IMR-90 (cell line): ENCODE measurements around the gene MRS2. TPM values are rescaled to one million over a fixed set of nuclear protein-coding genes. Genes with fewer than 3 reads are reported as not detected.

ENCODE experiments used
- ATAC-seq: fragments of 200-7000 bp; cut with Tn5 transposase; 2 replicates; pipeline ENCODE4 v1.9.1; 2020; ENCODE audit warnings: low read depth, mild to moderate bottlenecking, moderate library complexity
- BruUV-seq: library from RNA; stranded (reverse); fragments of 400-500 nt; replicated peaks from 2 replicates; lab custom pipeline; 2021; lab: Mats Ljungman, UMichigan
- CTCF ChIA-PET: fragments of 300-600 bp; formaldehyde crosslinking; extraction: SDS; loops from one replicate; lab custom pipeline; 2021; ENCODE audit warnings: antibody characterized with exemption; lab: Yijun Ruan, JAX
- POLR2A ChIA-PET: fragments of 300-600 bp; sonication (Branson Sonifier 250); formaldehyde crosslinking; loops from one replicate; lab custom pipeline; 2022; ENCODE audit warnings: antibody characterized with exemption; ENCODE audit not compliant: unreplicated experiment; lab: Charles Lee
- DNase-seq: peaks from one replicate; pipeline ENCODE4 v3.0.0; 2013
- H2AFZ ChIP-seq: replicated peaks from 2 replicates; pipeline ENCODE3; 2013; ENCODE audit warnings: low read length, mild to moderate bottlenecking; ENCODE audit not compliant: poor library complexity
- H2AK5ac ChIP-seq: 2 replicates; pipeline ENCODE4 v1.6.1; 2013; ENCODE audit warnings: low read depth, low read length, inconsistent platforms
- H2AK9ac ChIP-seq: replicated peaks from 2 replicates; pipeline ENCODE3; 2013; ENCODE audit warnings: mild to moderate bottlenecking, low read depth, low read length, moderate library complexity; ENCODE audit not compliant: poor library complexity
- H2BK120ac ChIP-seq: 2 replicates; pipeline ENCODE4 v1.6.1; 2013; ENCODE audit warnings: low read depth, low read length, inconsistent platforms
- H2BK15ac ChIP-seq: 3 replicates; pipeline ENCODE4 v1.6.1; 2013; ENCODE audit warnings: low read depth, low read length, inconsistent platforms
- H2BK20ac ChIP-seq: 2 replicates; pipeline ENCODE4 v1.6.1; 2013; ENCODE audit warnings: low read depth, mild to moderate bottlenecking, inconsistent platforms, low read length, moderate library complexity
- H2BK5ac ChIP-seq: 2 replicates; pipeline ENCODE4 v1.6.1; 2013; ENCODE audit warnings: mild to moderate bottlenecking, low read depth, low read length, inconsistent platforms; ENCODE audit not compliant: poor library complexity, severe bottlenecking
- H3K14ac ChIP-seq: replicated peaks from 2 replicates; pipeline ENCODE4 v1.6.1; 2013; ENCODE audit warnings: low read depth, low read length, inconsistent platforms
- H3K18ac ChIP-seq: 2 replicates; pipeline ENCODE4 v1.6.1; 2013; ENCODE audit warnings: low read depth, low read length, control low read depth
- H3K23ac ChIP-seq: 2 replicates; pipeline ENCODE4 v1.6.1; 2013; ENCODE audit warnings: low read depth, low read length, inconsistent platforms
- H3K27ac ChIP-seq: 2 replicates; pipeline ENCODE4 v1.5.1; 2013; ENCODE audit warnings: mild to moderate bottlenecking, control low read depth, low read length; ENCODE audit not compliant: insufficient read depth
- H3K27me3 ChIP-seq: 2 replicates; pipeline ENCODE4 v1.6.1; 2013; ENCODE audit warnings: low read length; ENCODE audit not compliant: control insufficient read depth, insufficient read depth
- H3K36me3 ChIP-seq: 2 replicates; pipeline ENCODE4 v1.6.1; 2013; ENCODE audit warnings: low read length, mixed read lengths; ENCODE audit not compliant: control insufficient read depth, insufficient read depth
- H3K4ac ChIP-seq: 2 replicates; pipeline ENCODE4 v1.6.1; 2013; ENCODE audit warnings: low read depth, low read length, inconsistent platforms
- H3K4me1 ChIP-seq: 2 replicates; pipeline ENCODE4 v1.6.1; 2013; ENCODE audit warnings: low read length, mixed read lengths; ENCODE audit not compliant: control insufficient read depth, insufficient read depth
- H3K4me2 ChIP-seq: 2 replicates; pipeline ENCODE4 v1.6.1; 2013; ENCODE audit warnings: low read depth, mild to moderate bottlenecking, control low read depth, low read length, moderate library complexity
- H3K4me3 ChIP-seq: 2 replicates; pipeline ENCODE4 v1.5.1; 2013; ENCODE audit warnings: low read depth, mild to moderate bottlenecking, control low read depth, low read length, moderate library complexity; ENCODE audit not compliant: insufficient read depth
- H3K56ac ChIP-seq: 2 replicates; pipeline ENCODE4 v1.6.1; 2013; ENCODE audit warnings: low read length, inconsistent platforms; ENCODE audit not compliant: insufficient read depth; ENCODE audit errors: extremely low read depth
- H3K79me1 ChIP-seq, 2 experiments: 2 replicates each; pipeline ENCODE4 v1.6.1; 2013; ENCODE audit warnings: low read length in 2 of 2, inconsistent platforms in 1 of 2, low read depth in 1 of 2
- H3K9ac ChIP-seq: 2 replicates; pipeline ENCODE4 v1.6.1; 2013; ENCODE audit warnings: low read depth, low read length, control low read depth
- H3K9me1 ChIP-seq: 2 replicates; pipeline ENCODE4 v1.6.1; 2013; ENCODE audit warnings: low read length, inconsistent platforms; ENCODE audit not compliant: insufficient read depth
- H3K9me3 ChIP-seq: 2 replicates; pipeline ENCODE4 v1.6.1; 2013; ENCODE audit warnings: low read length; ENCODE audit not compliant: control insufficient read depth, insufficient read depth
- H4K20me1 ChIP-seq: 2 replicates; pipeline ENCODE4 v1.6.1; 2013; ENCODE audit warnings: low read length, inconsistent platforms; ENCODE audit not compliant: insufficient read depth
- H4K5ac ChIP-seq: 2 replicates; pipeline ENCODE4 v1.6.1; 2013; ENCODE audit warnings: mild to moderate bottlenecking, low read depth, low read length, control low read depth
- H4K8ac ChIP-seq, 2 experiments: 2 replicates each; pipeline ENCODE4 v1.6.1; 2013; ENCODE audit warnings: low read depth in 2 of 2, low read length in 2 of 2, control low read depth in 1 of 2, inconsistent platforms in 1 of 2
- H4K91ac ChIP-seq: 2 replicates; pipeline ENCODE4 v1.6.1; 2013; ENCODE audit warnings: low read depth, low read length, inconsistent platforms; ENCODE audit not compliant: insufficient read depth
- BHLHE40 ChIP-seq: fragments of 150-350 bp; IDR thresholded peaks from 2 replicates; pipeline ENCODE4 v1.6.1; 2016; ENCODE audit warnings: mild to moderate bottlenecking, low read depth, low read length
- CEBPB ChIP-seq: IDR thresholded peaks from 2 replicates; pipeline ENCODE4 v1.6.1; 2012; ENCODE audit warnings: low read depth, low read length, improper control_type of control experiment
- ELK1 ChIP-seq: fragments of 150-350 bp; IDR thresholded peaks from 2 replicates; pipeline ENCODE4 v1.6.1; 2016; ENCODE audit warnings: low read depth, mild to moderate bottlenecking, low read length, moderate library complexity, borderline replicate concordance
- FOS ChIP-seq: fragments of 150-350 bp; IDR thresholded peaks from 2 replicates; pipeline ENCODE4 v1.6.1; 2016; ENCODE audit warnings: low read depth, low read length
- MAZ ChIP-seq: IDR thresholded peaks from 2 replicates; pipeline ENCODE4 v1.6.1; 2012; ENCODE audit warnings: low read depth, mild to moderate bottlenecking, low read length, improper control_type of control experiment, moderate library complexity, borderline replicate concordance
- MXI1 ChIP-seq: IDR thresholded peaks from 2 replicates; pipeline ENCODE4 v1.6.1; 2012; ENCODE audit warnings: low read depth, mild to moderate bottlenecking, low read length, moderate library complexity, borderline replicate concordance
- NFE2L2 ChIP-seq: fragments of 150-350 bp; IDR thresholded peaks from 2 replicates; pipeline ENCODE4 v1.6.1; 2016; ENCODE audit warnings: low read depth, mild to moderate bottlenecking, low read length
- POLR2A ChIP-seq: IDR thresholded peaks from 2 replicates; pipeline ENCODE4 v1.6.1; 2012; ENCODE audit warnings: mild to moderate bottlenecking, low read depth, low read length
- RAD21 ChIP-seq: IDR thresholded peaks from 2 replicates; pipeline ENCODE4 v1.6.1; 2012; ENCODE audit warnings: low read length, improper control_type of control experiment
- RCOR1 ChIP-seq: IDR thresholded peaks from 2 replicates; pipeline ENCODE4 v1.6.1; 2012; ENCODE audit warnings: mild to moderate bottlenecking, low read length, improper control_type of control experiment; ENCODE audit not compliant: insufficient replicate concordance
- RFX5 ChIP-seq: IDR thresholded peaks from 2 replicates; pipeline ENCODE4 v1.8.0; 2012; ENCODE audit warnings: low read depth, mild to moderate bottlenecking, low read length, moderate library complexity
- WGBS, 2 experiments: methylation state at CpG; one replicate each; pipeline versions ENCODE4 v1.1.5 to v1.1.7; 2013; ENCODE audit warnings: missing lambda C conversion rate in 2 of 2; ENCODE audit not compliant: insufficient read length in 1 of 2; ENCODE audit errors: extremely low coverage in 2 of 2; 5-methylcytosine and 5-hydroxymethylcytosine counted together
- dilution Hi-C: fragments of 300-500 bp; cut with HindIII; formaldehyde crosslinking; loops from one replicate; pipeline ENCODE4 v1.14.3; 2018; ENCODE audit warnings: low sequenced_read_pairs; ENCODE audit not compliant: unreplicated experiment
- in situ Hi-C: fragments of 300-500 bp; cut with MboI; formaldehyde crosslinking; loops from 3 replicates; pipeline ENCODE4 v1.14.3; 2019; ENCODE audit warnings: low sequenced_read_pairs, inconsistent platforms, mixed read lengths
- intact Hi-C: fragments of 100-400 bp; cut with micrococcal nuclease; formaldehyde crosslinking; loops from 2 replicates; pipeline ENCODE4 v1.10.0; 2022
- polyA plus RNA-seq, 3 experiments: library from polyadenylated mRNA; depleted of rRNA; stranded (reverse); fragments of >200 nt; gene quantifications; 2 replicates each; pipeline ENCODE4 v1.2.3, GENCODE V29; 2012; ENCODE audit warnings: low replicate concordance in 1 of 3
- total RNA-seq: library from RNA; depleted of rRNA; stranded (reverse); fragments of >200 nt; gene quantifications from 2 replicates; pipeline ENCODE4 v1.2.3, GENCODE V29; 2012
- TF ChIP-seq, protein P1 (sequence below): conservative IDR thresholded peaks from 2 replicates; pipeline ENCODE4 v1.5.1; 2012; ENCODE audit warnings: mild to moderate bottlenecking, low read depth, low read length, improper control_type of control experiment

The MRS2 gene
- total and polyA plus RNA-seq, 2 of the 4 experiments (the other 2 are of a cell fraction), result 8.8 to 11.1 TPM

GRCh38 chr6:24425091-24425490 is 22.4 kb downstream of the MRS2 start:
- Histone ChIP-seq H2BK120ac (no peak overlapping the region), H3K36me3 (peaks cover 11% of the 10 kb centered on the region), H4K20me1 (no peaks in the 10 kb centered on the region), H3K56ac (no peak overlapping the region), H3K18ac (no peak overlapping the region), H3K4ac (no peak overlapping the region), H2AK9ac (no peak overlapping the region), H3K27me3 (no peaks in the 10 kb centered on the region), H2AFZ (no peak overlapping the region), H3K4me1 (peaks cover 3% of the 10 kb centered on the region; the same call in 1 of the 2 replicates), H4K91ac (no peak overlapping the region), H3K9me1 (peaks cover 4% of the 10 kb centered on the region), H3K9ac (no peak overlapping the region), H2AK5ac (no peak overlapping the region), H3K4me2 (no peak overlapping the region), H3K14ac (no peak overlapping the region), H2BK5ac (no peak overlapping the region), H3K27ac (no peak overlapping the region), H3K23ac (no peak overlapping the region), H2BK20ac (no peak overlapping the region), H3K9me3 (no peaks in the 10 kb centered on the region), H4K8ac (no peak overlapping the region), H4K5ac (no peak overlapping the region), H2BK15ac (no peak overlapping the region), H3K4me3 (no peak overlapping the region), H3K79me1 (0 out of 4 replicates have a peak, but pooled peaks cover 0 to 3% of the 10 kb centered on the region in 2 experiments)
- dilution Hi-C loops (no loop called here), intact Hi-C loops (no loop called here), in situ Hi-C loops (no loop called here)
- no peak for ATAC-seq
- BruUV-seq, result no TSS peak
- no peak for DNase-seq
- TF ChIP-seq ELK1 (no peak), MAZ (no peak), FOS (no peak), BHLHE40 (no peak), CEBPB (no peak), RFX5 (no peak), MXI1 (no peak), POLR2A (no peak), RCOR1 (no peak), RAD21 (no peak), NFE2L2 (no peak)
- TF ChIP-seq, protein P1, sequence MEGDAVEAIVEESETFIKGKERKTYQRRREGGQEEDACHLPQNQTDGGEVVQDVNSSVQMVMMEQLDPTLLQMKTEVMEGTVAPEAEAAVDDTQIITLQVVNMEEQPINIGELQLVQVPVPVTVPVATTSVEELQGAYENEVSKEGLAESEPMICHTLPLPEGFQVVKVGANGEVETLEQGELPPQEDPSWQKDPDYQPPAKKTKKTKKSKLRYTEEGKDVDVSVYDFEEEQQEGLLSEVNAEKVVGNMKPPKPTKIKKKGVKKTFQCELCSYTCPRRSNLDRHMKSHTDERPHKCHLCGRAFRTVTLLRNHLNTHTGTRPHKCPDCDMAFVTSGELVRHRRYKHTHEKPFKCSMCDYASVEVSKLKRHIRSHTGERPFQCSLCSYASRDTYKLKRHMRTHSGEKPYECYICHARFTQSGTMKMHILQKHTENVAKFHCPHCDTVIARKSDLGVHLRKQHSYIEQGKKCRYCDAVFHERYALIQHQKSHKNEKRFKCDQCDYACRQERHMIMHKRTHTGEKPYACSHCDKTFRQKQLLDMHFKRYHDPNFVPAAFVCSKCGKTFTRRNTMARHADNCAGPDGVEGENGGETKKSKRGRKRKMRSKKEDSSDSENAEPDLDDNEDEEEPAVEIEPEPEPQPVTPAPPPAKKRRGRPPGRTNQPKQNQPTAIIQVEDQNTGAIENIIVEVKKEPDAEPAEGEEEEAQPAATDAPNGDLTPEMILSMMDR, result no peak
- no CpG with 5 or more reads among the region's 2 CpGs for WGBS, 2 experiments
- ChIA-PET POLR2A (no interaction called here), CTCF (no interaction called here)
